GM18519 (cell line): ENCODE data around the gene COX7A2L.
"Not testable (repeated sequence)": the region's sequence is repeated elsewhere in the genome, so short reads cannot be mapped to it uniquely, and the experiment has no call there.

Source experiments
- ATAC-seq: cut with Tn5 transposase; IDR thresholded peaks from one replicate; pipeline ENCODE4 v1.9.1; 2021; ENCODE audit warnings: mild to moderate bottlenecking, moderate library complexity; ENCODE audit not compliant: unreplicated experiment, low FRiP score

COX7A2L gene

GRCh38 chr2:42368817-42369531, 8.0 kb upstream of the COX7A2L start:
- ATAC-seq = no peak

GRCh38 chr2:42367835-42368234, 6.8 kb upstream of the COX7A2L start:
- no peak for ATAC-seq

- ATAC-seq = no peak
Measured at GRCh38 chr2:42366411-42366810, 5.4 kb upstream of the COX7A2L start.

GRCh38 chr2:42364658-42365057, 3.6 kb upstream of the COX7A2L start:
- no peak for ATAC-seq

- no peak for ATAC-seq
Measured at GRCh38 chr2:42363413-42363812, 2.4 kb upstream of the COX7A2L start.

GRCh38 chr2:42361728-42362283, 789 bp upstream of the COX7A2L start:
- ATAC-seq = no peak

- no peak for ATAC-seq
Measured at GRCh38 chr2:42360493-42360889, 526 bp downstream of the COX7A2L start.

- no peak for ATAC-seq
Measured at GRCh38 chr2:42359965-42360483, 993 bp downstream of the COX7A2L start.

- ATAC-seq = no peak
Measured at GRCh38 chr2:42359304-42359964, 1.6 kb downstream of the COX7A2L start.

GRCh38 chr2:42353792-42354429, 7.1 kb downstream of the COX7A2L start:
- ATAC-seq = no peak

- no peak for ATAC-seq
Measured at GRCh38 chr2:42351864-42352263, 9.2 kb downstream of the COX7A2L start.

- no peak for ATAC-seq
Measured at GRCh38 chr2:42350434-42351063, 10.5 kb downstream of the COX7A2L start.

GRCh38 chr2:42348113-42348805, 12.8 kb downstream of the COX7A2L start:
- no peak for ATAC-seq

- not testable (repeated sequence) for ATAC-seq
Measured at GRCh38 chr2:42347518-42347917, 13.5 kb downstream of the COX7A2L start.

GRCh38 chr2:42346856-42347255, 14.2 kb downstream of the COX7A2L start:
- ATAC-seq = not testable (repeated sequence)

GRCh38 chr2:42345986-42346385, 15.0 kb downstream of the COX7A2L start:
- ATAC-seq = no peak

- no peak for ATAC-seq
Measured at GRCh38 chr2:42342795-42343241, 18.2 kb downstream of the COX7A2L start.

- ATAC-seq = no peak
Measured at GRCh38 chr2:42342061-42342794, 18.8 kb downstream of the COX7A2L start.

- ATAC-seq = no peak
Measured at GRCh38 chr2:42340938-42341636, 19.9 kb downstream of the COX7A2L start.
